Right lobe of liver (tissue), 6 donors: ENCODE results near the gene RPTOR. TPM values are rescaled to one million over a fixed set of nuclear protein-coding genes. Genes with fewer than 3 reads are reported as not detected.

ENCODE experiments used
- ATAC-seq, 4 donors: fragments of 200-7000 bp; cut with Tn5 transposase; one replicate each; pipeline ENCODE4 v1.9.1; 2020; ENCODE audit warnings: mild to moderate bottlenecking in 4 of 4, moderate library complexity in 4 of 4
- DNase-seq, 3 donors: peaks; one replicate each; pipeline ENCODE4 v3.0.0-alpha.2; 2020
- H3K27ac ChIP-seq, 3 donors: fragments of 200-600 bp; one replicate each; pipeline ENCODE4 v1.8.0; 2022
- H3K27me3 ChIP-seq, 2 donors: fragments of 200-600 bp; one replicate each; pipeline ENCODE4 v1.8.0; 2022
- H3K36me3 ChIP-seq, 4 donors: fragments of 200-600 bp; sonication (generic) in 1 of 4; one replicate each; pipeline versions ENCODE4 v1.5.1 to v1.8.0; 2017 to 2022; ENCODE audit warnings: control low read depth in 1 of 4
- H3K4me1 ChIP-seq, 4 donors: fragments of 200-600 bp; sonication (generic) in 1 of 4; one replicate each; pipeline versions ENCODE4 v1.5.1 to v1.8.0; 2017 to 2022; ENCODE audit warnings: control low read depth in 1 of 4
- H3K4me3 ChIP-seq, 3 donors: fragments of 200-600 bp; one replicate each; pipeline ENCODE4 v1.8.0; 2022
- H3K9me3 ChIP-seq, 4 donors: fragments of 200-600 bp; sonication (generic) in 1 of 4; one replicate each; pipeline versions ENCODE4 v1.5.1 to v1.8.0; 2017 to 2022; ENCODE audit warnings: control low read depth in 1 of 4
- CTCF ChIP-seq, 4 donors: fragments of 200-600 bp in 3 of 4; fragments of 450-650 bp in 1 of 4; IDR thresholded peaks; one replicate each; pipeline versions ENCODE4 v1.5.1 to v1.8.0; 2016 to 2022; ENCODE audit warnings: antibody characterized with exemption in 4 of 4, mild to moderate bottlenecking in 2 of 4
- POLR2A ChIP-seq: fragments of 450-650 bp; IDR thresholded peaks from one replicate; pipeline ENCODE4 v1.6.1; 2017; ENCODE audit warnings: antibody characterized with exemption, mild to moderate bottlenecking
- WGBS: methylation state at CpG from one replicate; pipeline ENCODE4 v1.1.6; 2018; ENCODE audit warnings: low coverage, low lambda C conversion rate; ENCODE audit not compliant: insufficient coverage; ENCODE audit errors: missing lambda C conversion rate; 5-methylcytosine and 5-hydroxymethylcytosine counted together
- intact Hi-C, 2 donors: fragments of 100-400 bp; cut with DNase I; formaldehyde crosslinking; loops; one replicate each; pipeline versions ENCODE4 v1.11.2 to v1.14.1; 2022
- total RNA-seq, 6 experiments: library from RNA; depleted of rRNA in 2 of 6; stranded (reverse); fragments of >200 nt in 2 of 6; fragmentation: NEBNext Ultra II Directional in 3 of 6; extraction: Animal tissue kit (Norgen Biotek cat#: 25700) in 3 of 6; gene quantifications; one replicate each; pipeline versions ENCODE4 v1.1.0 to v1.2.4, GENCODE V29; 2016 to 2023
- donor health status: DM: no; HTN: yes; CAD: no.
- donor health status: DM: no; HTN: no; CAD: no.
- donor health status: DM: no; HTN: no; CAD: no.
- donor health status: DM: no; HTN: yes; CAD: no.
- donor health status: DM: no; HTN: yes; CAD: no.

Gene RPTOR
- total RNA-seq, 6 experiments from 2014 or later: 13.1 to 24.0 (median 15.5) TPM

GRCh38 chr17:80807014-80807413, 262.4 kb downstream of the RPTOR start:
- no peak for DNase-seq
- no peaks in the 10 kb centered on the region for H3K9me3 ChIP-seq
- ATAC-seq: no peak
- intact Hi-C loops: no loop called here
- no peaks in the 10 kb centered on the region for H3K27me3 ChIP-seq
- H3K4me1 ChIP-seq: no peaks in the 10 kb centered on the region
- H3K4me3 ChIP-seq: no peak overlapping the region
- TF ChIP-seq POLR2A (no peak), CTCF (IDR thresholded peaks at IDR 0.05) (no peak)
- no peak overlapping the region for H3K27ac ChIP-seq
- 96% methylated on average over 4 of the region's 4 CpGs for WGBS
- no peaks in the 10 kb centered on the region for H3K36me3 ChIP-seq

- H3K27me3 ChIP-seq: no peaks in the 10 kb centered on the region
- WGBS: 100% methylated on average over 1 of the region's 1 CpG
- ATAC-seq: no peak
Observed at GRCh38 chr17:80807882-80808281, 263.2 kb downstream of the RPTOR start.

GRCh38 chr17:80811181-80812105, 266.8 kb downstream of the RPTOR start:
- Histone ChIP-seq H3K27me3 (no peaks in the 10 kb centered on the region), H3K9me3 (no peaks in the 10 kb centered on the region), H3K4me1 (no peaks in the 10 kb centered on the region), H3K27ac (no peak overlapping the region), H3K4me3 (no peak overlapping the region), H3K36me3 (no peaks in the 10 kb centered on the region)
- intact Hi-C loops: no loop called here
- ATAC-seq (no peak), DNase-seq (peak in 1 of 3 donors; percentile 41)
- WGBS: 82% methylated on average over 20 of the region's 21 CpGs
- TF ChIP-seq CTCF (IDR thresholded peaks at IDR 0.05): no peak
- TF ChIP-seq POLR2A: no peak

More at GRCh38 chr17:80807882-80808281, 263.2 kb downstream of the RPTOR start:
- no peak overlapping the region for H3K27ac ChIP-seq
- no peaks in the 10 kb centered on the region for H3K9me3 ChIP-seq
- H3K4me1 ChIP-seq: no peaks in the 10 kb centered on the region
- TF ChIP-seq CTCF (IDR thresholded peaks at IDR 0.05): no peak
- no peak for TF ChIP-seq POLR2A
- intact Hi-C loops: no loop called here
- H3K36me3 ChIP-seq: no peaks in the 10 kb centered on the region
- no peak overlapping the region for H3K4me3 ChIP-seq
- DNase-seq: no peak

- DNase-seq (peak in 1 of 3 donors; percentile 36), ATAC-seq (no peak)
- no peak overlapping the region for H3K4me3 ChIP-seq
- no peaks in the 10 kb centered on the region for H3K36me3 ChIP-seq
- no peaks in the 10 kb centered on the region for H3K9me3 ChIP-seq
- no peaks in the 10 kb centered on the region for H3K27me3 ChIP-seq
- no peak overlapping the region for H3K27ac ChIP-seq
- WGBS: 89% methylated on average over 11 of the region's 18 CpGs
- TF ChIP-seq POLR2A: no peak
- H3K4me1 ChIP-seq: no peaks in the 10 kb centered on the region
- intact Hi-C loops: no loop called here
Observed at GRCh38 chr17:80812362-80813088, 267.9 kb downstream of the RPTOR start.

- H3K27me3 ChIP-seq: no peaks in the 10 kb centered on the region
- H3K36me3 ChIP-seq: no peaks in the 10 kb centered on the region
- no peak overlapping the region for H3K4me3 ChIP-seq
- DNase-seq (no peak), ATAC-seq (no peak)
- no peaks in the 10 kb centered on the region for H3K9me3 ChIP-seq
- 94% methylated on average over 5 of the region's 5 CpGs for WGBS
- no peak overlapping the region for H3K27ac ChIP-seq
- intact Hi-C loops: no loop called here
- no peak for TF ChIP-seq CTCF (IDR thresholded peaks at IDR 0.05)
- no peak for TF ChIP-seq POLR2A
- no peaks in the 10 kb centered on the region for H3K4me1 ChIP-seq
Observed at GRCh38 chr17:80813318-80813717, 268.7 kb downstream of the RPTOR start.
